Neuronal stem cell (in vitro differentiated cells): ENCODE data around the gene PDE1C.

Experiments
- DNase-seq: peaks from one replicate; pipeline ENCODE4 v3.0.0-alpha.2; 2013; ENCODE audit warnings: low spot score
- H2AFZ ChIP-seq: one replicate; pipeline ENCODE4 v1.6.1; 2013; ENCODE audit warnings: mild to moderate bottlenecking, low read length, inconsistent platforms
- H2AK5ac ChIP-seq: 2 replicates; pipeline ENCODE4 v1.6.1; 2013; ENCODE audit warnings: low read depth, mild to moderate bottlenecking, inconsistent platforms, low read length, moderate library complexity, mixed read lengths
- H2BK120ac ChIP-seq: 2 replicates; pipeline ENCODE4 v1.6.1; 2013; ENCODE audit warnings: low read depth, mild to moderate bottlenecking, inconsistent platforms, low read length, moderate library complexity, mixed read lengths
- H2BK12ac ChIP-seq: one replicate; pipeline ENCODE4 v1.6.1; 2013; ENCODE audit warnings: low read length, inconsistent platforms
- H2BK15ac ChIP-seq: 2 replicates; pipeline ENCODE4 v1.6.1; 2013; ENCODE audit warnings: mild to moderate bottlenecking, low read length, inconsistent platforms, mixed read lengths
- H2BK5ac ChIP-seq: one replicate; pipeline ENCODE4 v1.6.1; 2013; ENCODE audit warnings: inconsistent platforms, mild to moderate bottlenecking, low read length, moderate library complexity
- H3K14ac ChIP-seq: one replicate; pipeline ENCODE4 v1.6.1; 2013; ENCODE audit warnings: low read length, inconsistent platforms
- H3K18ac ChIP-seq: 2 replicates; pipeline ENCODE4 v1.6.1; 2013; ENCODE audit warnings: low read length, inconsistent platforms
- H3K23ac ChIP-seq: 2 replicates; pipeline ENCODE4 v1.6.1; 2013; ENCODE audit warnings: low read depth, mild to moderate bottlenecking, mixed read lengths, low read length, inconsistent platforms; ENCODE audit not compliant: poor library complexity
- H3K27ac ChIP-seq: replicated peaks from 3 replicates; pipeline ENCODE4 v1.5.1; 2013; ENCODE audit warnings: low read length, inconsistent platforms
- H3K27me3 ChIP-seq, 3 experiments: 2 replicates each; pipeline ENCODE4 v1.6.1; 2013; ENCODE audit warnings: low read length in 3 of 3, mild to moderate bottlenecking in 2 of 3, inconsistent platforms in 1 of 3, low read depth in 1 of 3, mixed read lengths in 1 of 3, moderate library complexity in 1 of 3; ENCODE audit not compliant: control insufficient read depth in 3 of 3, insufficient read depth in 3 of 3
- H3K36me3 ChIP-seq, 2 donors: replicated peaks in 1 of 2; 2 replicates each; pipeline ENCODE4 v1.6.1; 2013; ENCODE audit warnings: low read length in 2 of 2; ENCODE audit not compliant: control insufficient read depth in 2 of 2, insufficient read depth in 2 of 2
- H3K4ac ChIP-seq: 2 replicates; pipeline ENCODE4 v1.6.1; 2013; ENCODE audit warnings: inconsistent platforms, mild to moderate bottlenecking, low read length, moderate library complexity
- H3K4me1 ChIP-seq, 2 donors: 1 replicate in 1 of 2; 2 replicates in 1 of 2; pipeline ENCODE4 v1.6.1; 2013; ENCODE audit warnings: low read length in 2 of 2, low read depth in 1 of 2; ENCODE audit not compliant: control insufficient read depth in 2 of 2, insufficient read depth in 1 of 2
- H3K4me2 ChIP-seq: one replicate; pipeline ENCODE4 v1.6.1; 2013; ENCODE audit warnings: mild to moderate bottlenecking, low read length, inconsistent platforms; ENCODE audit not compliant: insufficient read depth, poor library complexity, severe bottlenecking
- H3K4me3 ChIP-seq, 2 donors: 2 replicates each; pipeline ENCODE4 v1.5.1; 2013; ENCODE audit warnings: low read length in 2 of 2, mild to moderate bottlenecking in 2 of 2, inconsistent platforms in 1 of 2, moderate library complexity in 1 of 2
- H3K79me1 ChIP-seq: one replicate; pipeline ENCODE4 v1.6.1; 2013; ENCODE audit warnings: low read depth, mild to moderate bottlenecking, inconsistent platforms, low read length, moderate library complexity
- H3K9ac ChIP-seq: one replicate; pipeline ENCODE4 v1.6.1; 2013; ENCODE audit warnings: mild to moderate bottlenecking, low read depth, low read length, inconsistent platforms; ENCODE audit not compliant: poor library complexity
- H3K9me3 ChIP-seq, 2 donors: replicated peaks in 1 of 2; 2 replicates each; pipeline versions ENCODE3 to v1.6.1; 2013; ENCODE audit warnings: low read length in 2 of 2, mild to moderate bottlenecking in 2 of 2, inconsistent platforms in 1 of 2, low read depth in 1 of 2, mixed read lengths in 1 of 2, moderate library complexity in 1 of 2; ENCODE audit not compliant: control insufficient read depth in 2 of 2, insufficient read depth in 1 of 2
- H4K8ac ChIP-seq: one replicate; pipeline ENCODE4 v1.6.1; 2013; ENCODE audit warnings: low read depth, mild to moderate bottlenecking, inconsistent platforms, low read length, moderate library complexity
- H4K91ac ChIP-seq: one replicate; pipeline ENCODE4 v1.6.1; 2013; ENCODE audit warnings: low read length, low read depth, mild to moderate bottlenecking, inconsistent platforms; ENCODE audit not compliant: poor library complexity
- WGBS, 2 donors: extraction: QIAGEN DNeasy Blood & Tissue Kit; methylation state at CpG; one replicate each; pipeline ENCODE4 v1.1.7; 2013; ENCODE audit warnings: missing lambda C conversion rate in 2 of 2, mixed read lengths in 1 of 2; ENCODE audit not compliant: insufficient read length in 2 of 2, insufficient replicate concordance in 1 of 2; ENCODE audit errors: extremely low coverage in 2 of 2; 5-methylcytosine and 5-hydroxymethylcytosine counted together

PDE1C gene

DNA sequence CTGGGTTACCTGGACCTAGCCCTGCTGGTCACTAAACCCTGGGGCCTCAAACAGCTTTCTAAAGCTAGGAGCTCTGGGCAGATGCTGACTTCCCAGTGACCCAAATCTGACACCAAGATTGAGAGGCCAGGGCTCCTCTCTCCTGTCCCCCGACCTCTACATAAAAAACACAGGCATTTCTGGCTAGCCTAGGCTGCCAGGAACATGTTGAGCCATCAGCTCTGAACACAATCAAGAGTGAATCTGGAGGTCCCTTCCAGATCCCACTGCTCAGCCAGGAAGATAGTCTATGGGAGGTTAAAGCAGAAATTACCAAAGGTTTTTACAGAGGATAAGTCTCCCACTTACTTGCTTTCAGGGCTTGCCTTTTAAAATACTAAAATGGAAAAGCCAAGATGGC lies 22.1 kb upstream of the PDE1C start:
- Histone ChIP-seq H3K23ac (no peak overlapping the region), H3K4me1 (no peaks in the 10 kb centered on the region), H3K27me3 (no peaks in the 10 kb centered on the region), H2BK15ac (no peak overlapping the region), H3K9ac (no peak overlapping the region), H3K4me3 (no peak overlapping the region), H3K18ac (no peak overlapping the region), H2BK5ac (no peak overlapping the region), H3K36me3 (no peaks in the 10 kb centered on the region), H2BK120ac (no peak overlapping the region), H4K8ac (no peak overlapping the region), H3K4me2 (no peak overlapping the region), H2BK12ac (no peak overlapping the region), H3K79me1 (no peaks in the 10 kb centered on the region), H3K14ac (no peak overlapping the region), H3K27ac (no peak overlapping the region), H4K91ac (no peak overlapping the region), H2AFZ (no peak overlapping the region), H2AK5ac (no peak overlapping the region), H3K9me3 (peaks cover 0 to 1% of the 10 kb centered on the region in 2 donors), H3K4ac (no peak overlapping the region)
- no peak for DNase-seq
- no CpG with 5 or more reads among the region's 1 CpG for WGBS, 2 donors

DNA sequence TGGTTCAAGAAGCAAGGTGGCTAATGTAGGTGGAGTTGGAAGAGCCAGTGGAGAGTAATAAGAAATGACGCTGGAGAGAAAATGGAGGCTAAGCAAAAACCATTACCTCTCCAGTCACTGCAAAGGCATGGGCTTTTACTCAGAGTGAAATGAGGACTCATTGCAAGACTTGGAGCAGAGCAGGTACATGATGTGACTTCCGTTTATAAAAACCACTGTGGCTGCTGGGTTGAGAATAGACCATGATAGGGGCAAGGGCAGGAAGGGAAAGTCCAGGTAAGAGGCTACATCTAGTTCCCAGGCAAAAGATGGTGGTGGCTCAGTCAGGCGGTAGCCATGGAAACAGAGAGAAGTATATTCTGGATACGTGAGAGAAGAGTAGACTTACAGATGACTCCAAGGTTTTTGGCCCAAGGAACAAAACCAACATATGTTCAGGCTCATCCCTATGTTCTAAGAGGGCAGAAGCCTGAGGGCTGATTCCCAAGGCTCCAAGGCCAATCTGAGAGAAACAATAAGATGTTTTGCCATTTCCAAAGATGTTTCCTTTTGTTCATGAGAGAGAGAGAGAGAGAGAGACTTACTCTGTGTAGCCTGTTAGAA lies 21.5 kb upstream of the PDE1C start:
- Histone ChIP-seq H2BK5ac (no peak overlapping the region), H4K8ac (no peak overlapping the region), H3K36me3 (no peaks in the 10 kb centered on the region), H3K18ac (no peak overlapping the region), H3K9me3 (peaks cover 0 to 1% of the 10 kb centered on the region in 2 donors), H3K79me1 (no peaks in the 10 kb centered on the region), H2BK120ac (no peak overlapping the region), H4K91ac (no peak overlapping the region), H2BK12ac (no peak overlapping the region), H3K4me1 (no peaks in the 10 kb centered on the region), H3K4ac (no peak overlapping the region), H2AFZ (no peak overlapping the region), H3K27ac (no peak overlapping the region), H2BK15ac (no peak overlapping the region), H3K4me3 (no peak overlapping the region), H2AK5ac (no peak overlapping the region), H3K9ac (no peak overlapping the region), H3K27me3 (no peaks in the 10 kb centered on the region), H3K4me2 (no peak overlapping the region), H3K14ac (no peak overlapping the region), H3K23ac (no peak overlapping the region)
- DNase-seq: no peak
- WGBS, 2 donors: no CpG with 5 or more reads among the region's 4 CpGs

DNA sequence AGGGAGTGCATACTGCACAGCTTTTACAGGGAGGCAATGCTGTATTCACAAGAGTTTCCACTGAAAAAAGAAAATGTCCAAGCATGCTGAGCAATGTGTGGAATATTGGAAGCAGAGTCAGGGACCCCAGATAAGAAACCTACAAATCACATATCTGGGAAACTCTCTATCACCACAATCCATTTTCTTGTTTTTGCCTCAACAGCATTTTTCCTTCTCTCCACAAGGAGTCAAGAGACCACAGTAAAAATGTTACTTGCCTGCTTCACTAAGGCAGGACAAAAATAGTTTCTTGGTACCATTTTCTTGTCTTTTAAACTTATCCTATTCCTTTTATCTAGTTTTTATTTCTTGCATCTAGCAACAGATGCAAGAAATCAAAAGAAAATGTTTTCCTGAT lies 19.5 kb upstream of the PDE1C start:
- Histone ChIP-seq H3K9me3 (no peaks in the 10 kb centered on the region), H3K4ac (no peak overlapping the region), H2BK5ac (no peak overlapping the region), H4K8ac (no peak overlapping the region), H3K4me1 (no peaks in the 10 kb centered on the region), H3K23ac (no peak overlapping the region), H2BK120ac (no peak overlapping the region), H3K18ac (no peak overlapping the region), H4K91ac (no peak overlapping the region), H2BK12ac (no peak overlapping the region), H2BK15ac (no peak overlapping the region), H3K4me2 (no peak overlapping the region), H3K27ac (no peak overlapping the region), H3K79me1 (no peaks in the 10 kb centered on the region), H3K14ac (no peak overlapping the region), H3K9ac (no peak overlapping the region), H3K36me3 (no peaks in the 10 kb centered on the region), H3K4me3 (no peak overlapping the region), H2AK5ac (no peak overlapping the region), H2AFZ (no peak overlapping the region), H3K27me3 (no peaks in the 10 kb centered on the region)
- DNase-seq: no peak

DNA sequence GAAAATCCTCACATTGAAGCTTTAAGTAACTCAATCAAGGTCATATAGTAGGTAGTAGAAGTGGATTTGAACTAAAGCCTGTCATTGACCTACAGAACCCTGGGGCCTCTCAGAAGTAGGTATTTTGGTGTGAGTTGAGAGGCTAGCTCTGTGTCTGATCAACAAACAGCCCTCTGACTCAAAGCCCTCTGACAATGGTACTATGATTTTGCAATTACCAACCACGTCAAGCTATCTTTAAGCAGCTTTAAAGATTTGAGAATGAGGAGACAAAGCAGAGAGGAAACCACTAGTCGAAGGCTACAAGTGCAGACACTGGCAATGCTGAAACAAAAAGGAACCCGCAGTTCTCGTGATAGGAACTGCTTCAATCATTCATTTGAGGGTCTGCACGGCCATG lies 19.0 kb upstream of the PDE1C start:
- Histone ChIP-seq H3K23ac (no peak overlapping the region), H3K79me1 (no peaks in the 10 kb centered on the region), H3K18ac (no peak overlapping the region), H3K27me3 (no peaks in the 10 kb centered on the region), H2BK15ac (no peak overlapping the region), H3K36me3 (no peaks in the 10 kb centered on the region), H3K4me2 (no peak overlapping the region), H3K9me3 (no peaks in the 10 kb centered on the region), H2BK12ac (no peak overlapping the region), H3K4ac (no peak overlapping the region), H4K91ac (no peak overlapping the region), H3K4me3 (no peak overlapping the region), H2BK5ac (no peak overlapping the region), H3K14ac (no peak overlapping the region), H2BK120ac (no peak overlapping the region), H3K27ac (no peak overlapping the region), H3K9ac (no peak overlapping the region), H2AK5ac (no peak overlapping the region), H2AFZ (no peak overlapping the region), H4K8ac (no peak overlapping the region), H3K4me1 (no peaks in the 10 kb centered on the region)
- WGBS, 2 donors: no CpG with 5 or more reads among the region's 5 CpGs
- no peak for DNase-seq
